Measurements from ENCODE around the gene UBE2V1.

Gene UBE2V1

GRCh38 chr20:50127587-50128519 is 14.9 kb upstream of the UBE2V1 start:
- TF ChIP-seq GATA3 (IDR thresholded peaks at IDR 0.05; ENCODE audit: low read depth, low read length) (no peak), GATA2 (IDR thresholded peaks at IDR 0.05; ENCODE audit: low read depth, low read length) (no peak)

- TF ChIP-seq GATA2 (IDR thresholded peaks at IDR 0.05; ENCODE audit: low read depth, low read length) (no peak), GATA3 (IDR thresholded peaks at IDR 0.05; ENCODE audit: low read depth, low read length) (no peak)
These were observed 13.7 kb upstream of the UBE2V1 start for GRCh38 chr20:50126662-50127061.

- TF ChIP-seq GATA2 (IDR thresholded peaks at IDR 0.05; ENCODE audit: low read depth, low read length) (no peak), GATA3 (IDR thresholded peaks at IDR 0.05; ENCODE audit: low read depth, low read length) (no peak)
These were observed 12.3 kb upstream of the UBE2V1 start for GRCh38 chr20:50125279-50125678.

- no peak for TF ChIP-seq GATA2 (IDR thresholded peaks at IDR 0.05; ENCODE audit: low read depth, low read length)
- TF ChIP-seq GATA3 (IDR thresholded peaks at IDR 0.05; ENCODE audit: low read depth, low read length): no peak
These were observed 11.5 kb upstream of the UBE2V1 start for GRCh38 chr20:50124496-50124895.

- no peak for TF ChIP-seq GATA2 (IDR thresholded peaks at IDR 0.05; ENCODE audit: low read depth, low read length)
- no peak for TF ChIP-seq GATA3 (IDR thresholded peaks at IDR 0.05; ENCODE audit: low read depth, low read length)
These were observed 10.5 kb upstream of the UBE2V1 start for GRCh38 chr20:50123418-50123817.

- TF ChIP-seq GATA2 (IDR thresholded peaks at IDR 0.05; ENCODE audit: low read depth, low read length): no peak
- no peak for TF ChIP-seq GATA3 (IDR thresholded peaks at IDR 0.05; ENCODE audit: low read depth, low read length)
These were observed 9.8 kb upstream of the UBE2V1 start for GRCh38 chr20:50122763-50123162.

- TF ChIP-seq GATA2 (IDR thresholded peaks at IDR 0.05; ENCODE audit: low read depth, low read length): no peak
- no peak for TF ChIP-seq GATA3 (IDR thresholded peaks at IDR 0.05; ENCODE audit: low read depth, low read length)
These were observed 8.9 kb upstream of the UBE2V1 start for GRCh38 chr20:50121858-50122271.

- TF ChIP-seq GATA3 (IDR thresholded peaks at IDR 0.05; ENCODE audit: low read depth, low read length) (no peak), GATA2 (IDR thresholded peaks at IDR 0.05; ENCODE audit: low read depth, low read length) (no peak)
These were observed 8.2 kb upstream of the UBE2V1 start for GRCh38 chr20:50120935-50121693.

GRCh38 chr20:50118203-50118602 is 5.3 kb upstream of the UBE2V1 start:
- TF ChIP-seq GATA3 (IDR thresholded peaks at IDR 0.05; ENCODE audit: low read depth, low read length) (no peak), GATA2 (IDR thresholded peaks at IDR 0.05; ENCODE audit: low read depth, low read length) (no peak)

GRCh38 chr20:50116368-50116999 is 3.5 kb upstream of the UBE2V1 start:
- TF ChIP-seq GATA2 (IDR thresholded peaks at IDR 0.05; ENCODE audit: low read depth, low read length) (no peak), GATA3 (IDR thresholded peaks at IDR 0.05; ENCODE audit: low read depth, low read length) (no peak)

- TF ChIP-seq GATA2 (IDR thresholded peaks at IDR 0.05; ENCODE audit: low read depth, low read length) (peak; percentile 51; the same call in 1 of the 2 replicates), GATA3 (IDR thresholded peaks at IDR 0.05; ENCODE audit: low read depth, low read length) (no peak)
These were observed 2.8 kb upstream of the UBE2V1 start for GRCh38 chr20:50115591-50116367.

GRCh38 chr20:50115041-50115512 is 2.1 kb upstream of the UBE2V1 start:
- TF ChIP-seq GATA2 (IDR thresholded peaks at IDR 0.05; ENCODE audit: low read depth, low read length) (no peak), GATA3 (IDR thresholded peaks at IDR 0.05; ENCODE audit: low read depth, low read length) (no peak)

Measured in SH-SY5Y (cell line).